ENCODE measurements around the gene HUS1.

DNA sequence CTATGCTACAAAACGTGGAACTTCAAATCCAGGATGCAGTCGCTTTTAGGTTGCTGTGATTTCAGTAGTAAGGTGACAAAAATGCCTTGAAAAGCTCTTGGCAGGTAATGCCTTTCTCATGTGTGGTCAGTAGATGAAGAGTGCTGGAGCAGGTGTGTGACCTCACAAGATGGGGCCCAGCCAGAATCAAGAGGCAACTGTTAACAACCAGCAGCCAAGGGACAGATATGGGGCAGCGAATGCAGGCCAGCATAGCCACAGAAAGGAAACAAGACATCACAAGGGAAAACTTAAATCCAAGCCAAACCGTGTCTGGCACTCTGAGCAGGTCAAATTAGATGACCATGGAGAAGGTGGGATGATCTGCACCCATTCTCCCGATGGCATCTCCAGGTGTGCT lies 12.3 kb downstream of the HUS1 start:
- TF ChIP-seq, protein P1, sequence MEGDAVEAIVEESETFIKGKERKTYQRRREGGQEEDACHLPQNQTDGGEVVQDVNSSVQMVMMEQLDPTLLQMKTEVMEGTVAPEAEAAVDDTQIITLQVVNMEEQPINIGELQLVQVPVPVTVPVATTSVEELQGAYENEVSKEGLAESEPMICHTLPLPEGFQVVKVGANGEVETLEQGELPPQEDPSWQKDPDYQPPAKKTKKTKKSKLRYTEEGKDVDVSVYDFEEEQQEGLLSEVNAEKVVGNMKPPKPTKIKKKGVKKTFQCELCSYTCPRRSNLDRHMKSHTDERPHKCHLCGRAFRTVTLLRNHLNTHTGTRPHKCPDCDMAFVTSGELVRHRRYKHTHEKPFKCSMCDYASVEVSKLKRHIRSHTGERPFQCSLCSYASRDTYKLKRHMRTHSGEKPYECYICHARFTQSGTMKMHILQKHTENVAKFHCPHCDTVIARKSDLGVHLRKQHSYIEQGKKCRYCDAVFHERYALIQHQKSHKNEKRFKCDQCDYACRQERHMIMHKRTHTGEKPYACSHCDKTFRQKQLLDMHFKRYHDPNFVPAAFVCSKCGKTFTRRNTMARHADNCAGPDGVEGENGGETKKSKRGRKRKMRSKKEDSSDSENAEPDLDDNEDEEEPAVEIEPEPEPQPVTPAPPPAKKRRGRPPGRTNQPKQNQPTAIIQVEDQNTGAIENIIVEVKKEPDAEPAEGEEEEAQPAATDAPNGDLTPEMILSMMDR (IDR thresholded peaks at IDR 0.05): no peak
- TF ChIP-seq POLR2A (IDR thresholded peaks at IDR 0.05; ENCODE audit: low read depth) (no peak), POLR2AphosphoS5 (IDR thresholded peaks at IDR 0.05) (no peak), EP300 (IDR thresholded peaks at IDR 0.05) (no peak)

Data from esophagus muscularis mucosa (tissue), 4 donors.